Embryonic facial prominence (tissue), 1 donor: ENCODE data around the gene HOXD10.

ENCODE experiments used
- DNase-seq: peaks from one replicate; pipeline ENCODE4 v3.0.0-alpha.2; 2016; ENCODE audit errors: extremely low spot score

HOXD10 gene

GRCh38 chr2:176123411-176124109, 7.0 kb downstream of the HOXD10 start:
- no peak for DNase-seq

- no peak for DNase-seq
Observed at GRCh38 chr2:176124110-176124946, 7.8 kb downstream of the HOXD10 start.

- DNase-seq = no peak
Observed at GRCh38 chr2:176124947-176125771, 8.6 kb downstream of the HOXD10 start.

- no peak for DNase-seq
Observed at GRCh38 chr2:176125772-176126054, 9.1 kb downstream of the HOXD10 start.

- DNase-seq = peak; percentile 46
Observed at GRCh38 chr2:176126929-176127773, 10.6 kb downstream of the HOXD10 start.

- no peak for DNase-seq
Observed at GRCh38 chr2:176127774-176128072, 11.1 kb downstream of the HOXD10 start.

- DNase-seq = no peak
Observed at GRCh38 chr2:176128172-176128981, 11.8 kb downstream of the HOXD10 start.

- no peak for DNase-seq
Observed at GRCh38 chr2:176128982-176129796, 12.6 kb downstream of the HOXD10 start, which contains the start of gene HOXD8. TSS of gene HOXD8 (plus strand) at chr2:176129705. CDS start at chr2:176130367, 662 bp downstream.

GRCh38 chr2:176129813-176130146, 13.2 kb downstream of the HOXD10 start:
- DNase-seq = no peak

- no peak for DNase-seq
Observed at GRCh38 chr2:176130147-176130956, 13.8 kb downstream of the HOXD10 start.

GRCh38 chr2:176130957-176131847, 14.6 kb downstream of the HOXD10 start:
- no peak for DNase-seq

GRCh38 chr2:176131848-176132158, 15.2 kb downstream of the HOXD10 start:
- no peak for DNase-seq

- no peak for DNase-seq
Observed at GRCh38 chr2:176132205-176133171, 15.9 kb downstream of the HOXD10 start.

GRCh38 chr2:176133389-176133788, 16.8 kb downstream of the HOXD10 start:
- DNase-seq = no peak

GRCh38 chr2:176134035-176134434, 17.5 kb downstream of the HOXD10 start:
- DNase-seq = no peak

- DNase-seq = no peak
Observed at GRCh38 chr2:176135035-176135440, 18.5 kb downstream of the HOXD10 start.
